ENCODE data around the gene PDX1.

The PDX1 gene

DNA sequence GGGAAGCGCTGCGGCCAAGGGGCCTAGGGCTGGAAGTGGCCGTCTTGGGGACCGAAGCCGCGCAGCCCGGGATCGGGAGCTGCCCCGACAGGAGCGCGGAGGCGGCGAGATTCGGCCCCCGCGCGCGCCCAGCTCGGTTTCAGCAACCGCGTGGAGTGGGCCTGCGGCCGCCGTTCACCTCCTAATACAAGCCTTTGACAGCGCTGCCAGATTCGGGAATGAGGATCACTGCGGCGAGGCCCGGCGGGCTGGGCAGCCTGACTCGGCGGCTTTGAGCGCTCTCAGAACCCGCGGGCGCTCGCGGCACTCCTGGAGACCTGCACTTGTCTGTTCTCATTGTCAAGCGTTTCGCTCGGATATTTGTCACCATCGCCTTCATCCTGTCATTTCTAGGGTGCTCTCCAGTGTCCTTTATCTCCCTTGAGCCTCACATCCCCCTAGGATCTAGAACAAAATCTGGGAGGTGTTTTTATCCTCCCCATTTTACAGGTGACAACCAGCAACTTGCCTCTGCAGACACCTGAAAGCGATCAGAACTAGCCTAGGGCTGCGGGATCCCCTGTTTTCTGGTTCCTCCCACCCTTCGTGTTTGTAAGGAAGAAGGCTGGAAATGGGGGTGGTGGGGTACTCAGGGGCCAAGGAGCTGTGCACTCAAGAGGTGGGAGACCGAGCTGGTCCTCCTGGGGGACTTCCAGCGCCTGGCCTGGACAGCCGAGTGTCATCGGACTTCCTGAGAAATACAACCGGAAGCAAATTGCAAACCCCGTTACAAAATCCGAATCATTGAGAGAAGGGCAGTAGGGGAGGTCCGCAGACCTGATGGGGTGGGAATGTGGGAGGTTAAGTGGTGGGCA, 50.8 kb downstream of the PDX1 start:
- DNase-seq (ENCODE audit: low spot score): no peak

DNA sequence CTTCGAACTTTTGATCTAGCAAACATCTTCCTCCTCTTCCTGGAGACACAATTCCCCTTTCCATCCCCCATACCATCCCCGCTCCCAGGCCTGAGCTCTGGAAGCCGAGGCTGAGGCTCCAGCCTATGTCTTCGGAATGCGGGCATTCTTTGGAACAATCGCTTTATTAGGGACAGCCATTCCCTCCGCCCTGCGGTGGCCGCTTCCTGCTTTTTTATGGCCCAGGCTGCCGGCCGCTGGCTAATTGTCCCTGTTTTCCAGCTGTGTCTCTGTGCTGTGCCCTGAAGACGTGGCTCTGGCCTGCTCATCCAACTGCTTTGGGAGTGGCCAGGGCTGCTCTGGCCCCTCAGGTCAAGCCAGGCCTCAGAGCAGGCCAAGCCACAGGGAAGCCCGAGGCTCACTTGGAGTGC, 51.4 kb downstream of the PDX1 start:
- DNase-seq (ENCODE audit: low spot score): no peak

DNA sequence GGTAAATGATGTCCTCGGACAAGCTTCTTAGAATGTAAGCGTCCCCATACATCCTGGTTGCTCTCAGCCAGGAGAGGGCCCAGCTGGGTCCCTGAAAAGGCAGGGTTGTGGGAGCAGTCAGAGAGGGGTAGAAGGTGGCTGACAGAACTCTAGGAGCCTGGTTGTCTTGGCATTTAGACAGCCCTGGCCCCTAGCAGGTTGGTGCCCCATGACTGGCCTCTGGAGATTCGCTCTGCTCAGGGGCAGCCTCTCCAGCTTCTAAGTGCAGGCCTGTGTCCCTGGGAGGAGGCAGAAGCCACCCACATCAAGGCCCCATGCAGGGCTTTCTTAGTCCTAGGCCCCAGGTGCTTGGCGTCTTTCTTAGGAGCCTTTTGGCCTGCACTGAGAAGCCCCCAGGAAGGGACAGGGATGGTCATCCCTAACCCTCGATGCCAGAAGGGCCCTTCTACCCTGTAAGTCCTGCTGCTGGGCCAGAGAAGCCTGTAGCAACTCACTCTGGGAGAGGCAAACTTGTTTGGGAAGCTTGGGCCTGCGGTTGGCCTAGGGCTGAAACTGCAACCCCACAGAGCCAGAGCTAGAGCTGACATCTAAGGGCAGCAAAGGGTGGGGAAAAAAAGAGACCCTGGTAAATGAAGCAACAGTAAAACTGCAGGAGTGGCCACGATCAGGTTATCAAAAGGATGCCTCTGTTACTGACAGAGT, 52.1 kb downstream of the PDX1 start:
- DNase-seq (ENCODE audit: low spot score): no peak

DNA sequence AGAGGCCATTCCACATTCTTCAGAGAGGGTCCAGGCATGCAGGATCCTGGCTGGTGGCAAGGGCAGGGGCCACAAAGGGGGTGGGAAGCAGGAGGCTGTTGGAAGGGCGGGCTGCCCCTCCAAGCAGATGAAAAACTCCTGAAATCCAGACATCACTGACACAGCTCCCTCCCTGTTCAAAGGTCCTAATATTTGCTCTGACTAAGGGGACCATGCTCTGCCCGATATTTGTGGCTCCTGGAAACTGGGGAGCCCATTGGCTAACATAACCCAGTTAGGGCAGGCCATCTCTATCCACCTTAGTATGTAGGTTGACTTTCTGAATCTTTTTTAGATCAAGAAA, 52.6 kb downstream of the PDX1 start:
- DNase-seq (ENCODE audit: low spot score): no peak

DNA sequence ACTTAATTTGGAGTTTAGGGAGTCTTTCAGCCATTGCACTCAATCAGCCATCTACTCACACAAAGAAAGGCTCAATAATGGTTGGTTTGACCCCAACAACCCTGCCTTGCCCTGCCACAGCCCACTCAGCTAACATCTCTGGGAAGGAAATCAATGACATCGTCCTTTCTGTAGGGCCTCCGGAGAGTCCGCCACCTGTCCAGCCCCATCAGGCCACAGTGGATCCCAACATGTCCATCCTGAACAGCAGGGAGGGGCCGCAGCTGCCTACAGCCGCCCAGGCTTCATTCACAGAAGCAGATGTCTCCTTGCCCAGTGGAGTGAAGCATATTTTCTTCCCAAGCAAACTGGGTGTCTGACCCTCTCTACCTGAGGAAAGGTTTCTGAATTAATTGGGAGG, 53.5 kb downstream of the PDX1 start:
- no peak for DNase-seq (ENCODE audit: low spot score)

DNA sequence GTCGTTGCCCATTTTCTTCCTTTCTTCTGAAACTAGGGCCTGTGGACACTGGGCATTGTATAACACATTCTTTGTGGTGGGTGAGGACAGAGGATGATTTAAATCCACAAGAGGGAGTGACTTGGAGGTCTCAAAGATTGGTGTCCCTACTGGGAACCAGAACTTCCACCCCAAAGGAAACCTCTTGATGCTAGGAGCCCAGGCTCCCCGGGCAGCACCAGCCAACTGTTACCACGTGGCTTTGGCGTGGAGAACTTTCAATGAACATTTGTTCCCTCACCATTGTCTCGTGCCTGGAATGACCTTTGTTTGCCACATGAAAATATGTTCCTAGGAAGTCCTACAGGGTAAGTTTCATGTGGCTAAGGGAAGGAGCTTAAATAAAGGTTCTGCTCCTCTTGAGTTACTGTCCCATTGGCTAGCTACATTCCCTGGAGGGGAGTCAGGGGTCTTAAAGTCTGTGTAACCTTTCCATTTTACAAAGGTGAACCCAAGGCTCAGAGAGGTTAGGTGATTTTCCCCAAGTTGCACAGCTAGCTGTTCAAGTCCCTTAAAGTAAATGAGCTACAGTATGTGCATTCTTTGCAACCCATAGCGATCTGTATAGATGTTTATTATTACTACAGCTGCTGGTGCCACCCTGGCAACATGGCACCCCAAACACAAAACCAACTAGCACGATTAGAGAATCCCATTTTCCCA, 54.3 kb downstream of the PDX1 start:
- DNase-seq (ENCODE audit: low spot score): no peak
